CD4-positive, CD25-positive, alpha-beta regulatory T cell (primary cell): ENCODE data around the gene NEK9. TPM values are rescaled to one million over a fixed set of nuclear protein-coding genes. Genes with fewer than 3 reads are reported as not detected.
"Not testable (repeated sequence)": the region's sequence is repeated elsewhere in the genome, so short reads cannot be mapped to it uniquely, and the experiment has no call there.

Experiments used
- ATAC-seq, 2 donors: fragments of 150-1000 bp; cut with Tn5 transposase; one replicate each; pipeline ENCODE4 v1.10.0; 2021; ENCODE audit warnings: low read depth in 2 of 2, moderate number of reproducible peaks in 2 of 2, moderate library complexity in 1 of 2
- DNase-seq, 3 donors: peaks; one replicate each; pipeline versions ENCODE4 v3.0.0 to v3.0.0-alpha.2; 2012 to 2022; ENCODE audit warnings: mixed read lengths in 1 of 3
- H3K27ac ChIP-seq: one replicate; pipeline ENCODE4 v1.7.0; 2013; ENCODE audit warnings: mild to moderate bottlenecking, low read length; ENCODE audit not compliant: insufficient read depth, poor library complexity, severe bottlenecking
- H3K27me3 ChIP-seq: one replicate; pipeline ENCODE4 v1.7.0; 2013; ENCODE audit warnings: low read length; ENCODE audit not compliant: control insufficient read depth, insufficient read depth
- H3K36me3 ChIP-seq: one replicate; pipeline ENCODE4 v1.7.0; 2013; ENCODE audit warnings: mild to moderate bottlenecking, low read length, moderate library complexity; ENCODE audit not compliant: control insufficient read depth, insufficient read depth
- H3K4me1 ChIP-seq: 2 replicates; pipeline ENCODE4 v1.7.0; 2013; ENCODE audit warnings: mild to moderate bottlenecking, low read length; ENCODE audit not compliant: insufficient read depth, control insufficient read depth, poor library complexity, severe bottlenecking
- H3K4me3 ChIP-seq: one replicate; pipeline ENCODE4 v1.7.0; 2013; ENCODE audit warnings: low read depth, mild to moderate bottlenecking, low read length, moderate library complexity
- H3K9me3 ChIP-seq, 2 experiments: 1 replicate in 1 of 2; 2 replicates in 1 of 2; pipeline ENCODE4 v1.7.0; 2013; ENCODE audit warnings: low read length in 2 of 2, mild to moderate bottlenecking in 1 of 2, moderate library complexity in 1 of 2; ENCODE audit not compliant: control insufficient read depth in 2 of 2
- H3K27ac Mint-ChIP-seq, 3 donors: one replicate each; pipeline ENCODE4 v1.8.0; 2020 to 2022; ENCODE audit warnings: mild to moderate bottlenecking in 3 of 3, mixed read lengths in 3 of 3, moderate library complexity in 2 of 3
- H3K27me3 Mint-ChIP-seq: one replicate; pipeline ENCODE4 v1.8.0; 2022; ENCODE audit warnings: mild to moderate bottlenecking, mixed read lengths
- H3K36me3 Mint-ChIP-seq: one replicate; pipeline ENCODE4 v1.8.0; 2020; ENCODE audit warnings: mixed read lengths
- H3K4me1 Mint-ChIP-seq, 4 donors: one replicate each; pipeline ENCODE4 v1.8.0; 2020 to 2022; ENCODE audit warnings: mixed read lengths in 4 of 4, mild to moderate bottlenecking in 1 of 4
- H3K4me3 Mint-ChIP-seq, 4 donors: one replicate each; pipeline ENCODE4 v1.8.0; 2020 to 2022; ENCODE audit warnings: mild to moderate bottlenecking in 4 of 4, mixed read lengths in 4 of 4, moderate library complexity in 3 of 4
- H3K9me3 Mint-ChIP-seq, 7 donors: one replicate each; pipeline ENCODE4 v1.8.0; 2020 to 2022; ENCODE audit warnings: mixed read lengths in 7 of 7, mild to moderate bottlenecking in 3 of 7, moderate library complexity in 2 of 7
- polyA plus RNA-seq, 4 donors: library from polyadenylated mRNA; unstranded; fragments of 300-500 nt; fragmentation: Illumina TruSeq; gene quantifications; one replicate each; pipeline ENCODE4 v1.2.3, GENCODE V29; 2021
- total RNA-seq: library from RNA; stranded (reverse); gene quantifications from one replicate; pipeline ENCODE4 v1.2.3, GENCODE V29; 2022

NEK9 gene
- total and polyA plus RNA-seq, 5 donors from 2014 or later = 10.8 to 58.4 (median 12.6) TPM

- H3K4me3 Mint-ChIP-seq = peak overlapping the region in 1 of 4 donors; percentile 33
- peaks cover 20% of the 10 kb centered on the region for H3K36me3 Mint-ChIP-seq
Measured at GRCh38 chr14:75155169-75155568, 28.3 kb upstream of the NEK9 start.

GRCh38 chr14:75153295-75153694 is 26.4 kb upstream of the NEK9 start:
- Histone ChIP-seq H3K4me3 (no peak overlapping the region), H3K36me3 (peaks cover 27% of the 10 kb centered on the region), H3K4me1 (peaks cover 24% of the 10 kb centered on the region), H3K27me3 (no peaks in the 10 kb centered on the region), H3K27ac (no peak overlapping the region), H3K9me3 (no peaks in the 10 kb centered on the region)
- no peak overlapping the region for H3K4me3 Mint-ChIP-seq
- H3K36me3 Mint-ChIP-seq = peaks cover 24% of the 10 kb centered on the region
- H3K27ac Mint-ChIP-seq = no peak overlapping the region
- no peak for ATAC-seq
- DNase-seq = no peak
- no peaks in the 10 kb centered on the region for H3K27me3 Mint-ChIP-seq
- H3K9me3 Mint-ChIP-seq = no peaks in the 10 kb centered on the region
- H3K4me1 Mint-ChIP-seq = peaks cover 33 to 56% (median 42%) of the 10 kb centered on the region in 4 donors

More at GRCh38 chr14:75155169-75155568, 28.3 kb upstream of the NEK9 start:
- no peak for DNase-seq
- Mint-ChIP-seq H3K27me3 (no peaks in the 10 kb centered on the region), H3K27ac (peak overlapping the region in 2 of 3 donors; percentile 18 to 52), H3K4me1 (peaks cover 28 to 57% (median 42%) of the 10 kb centered on the region in 4 donors), H3K9me3 (no peaks in the 10 kb centered on the region)
- peaks cover 36% of the 10 kb centered on the region for H3K4me1 ChIP-seq
- no peaks in the 10 kb centered on the region for H3K9me3 ChIP-seq
- no peaks in the 10 kb centered on the region for H3K27me3 ChIP-seq
- H3K4me3 ChIP-seq = no peak overlapping the region
- peaks cover 13% of the 10 kb centered on the region for H3K36me3 ChIP-seq
- no peak for ATAC-seq
- H3K27ac ChIP-seq = no peak overlapping the region

GRCh38 chr14:75151851-75152250 is 25.0 kb upstream of the NEK9 start:
- no peaks in the 10 kb centered on the region for H3K9me3 ChIP-seq
- Mint-ChIP-seq H3K27ac (peak overlapping the region in 1 of 3 donors; percentile 27), H3K9me3 (no peaks in the 10 kb centered on the region), H3K4me3 (peak overlapping the region in 1 of 4 donors; percentile 15), H3K27me3 (no peaks in the 10 kb centered on the region), H3K4me1 (peaks cover 33 to 55% (median 43%) of the 10 kb centered on the region in 4 donors), H3K36me3 (peaks cover 21% of the 10 kb centered on the region)
- DNase-seq (no peak), ATAC-seq (no peak)
- no peak overlapping the region for H3K4me3 ChIP-seq
- H3K36me3 ChIP-seq = peaks cover 27% of the 10 kb centered on the region
- no peak overlapping the region for H3K27ac ChIP-seq
- H3K4me1 ChIP-seq = peaks cover 19% of the 10 kb centered on the region
- no peaks in the 10 kb centered on the region for H3K27me3 ChIP-seq

- Histone ChIP-seq H3K4me1 (peaks cover 20% of the 10 kb centered on the region), H3K36me3 (peaks cover 31% of the 10 kb centered on the region)
- peaks cover 30% of the 10 kb centered on the region for H3K36me3 Mint-ChIP-seq
- H3K27ac Mint-ChIP-seq, H3K27me3 Mint-ChIP-seq, H3K27me3 ChIP-seq, H3K9me3 Mint-ChIP-seq, H3K4me3 Mint-ChIP-seq, H3K27ac ChIP-seq, ATAC-seq, H3K4me3 ChIP-seq, H3K9me3 ChIP-seq, DNase-seq: not testable (repeated sequence)
- H3K4me1 Mint-ChIP-seq = peaks cover 35 to 54% (median 47%) of the 10 kb centered on the region in 4 donors
Measured at GRCh38 chr14:75150637-75151036, 23.8 kb upstream of the NEK9 start.

- Histone ChIP-seq H3K9me3 (no peaks in the 10 kb centered on the region), H3K4me1 (peaks cover 20% of the 10 kb centered on the region), H3K27me3 (no peaks in the 10 kb centered on the region), H3K27ac (no peak overlapping the region), H3K4me3 (no peak overlapping the region), H3K36me3 (peaks cover 33% of the 10 kb centered on the region)
- H3K4me1 Mint-ChIP-seq = peaks cover 30 to 53% (median 46%) of the 10 kb centered on the region in 4 donors
- H3K36me3 Mint-ChIP-seq = peaks cover 28% of the 10 kb centered on the region
- no peak overlapping the region for H3K4me3 Mint-ChIP-seq
- DNase-seq (no peak), ATAC-seq (no peak)
- no peaks in the 10 kb centered on the region for H3K27me3 Mint-ChIP-seq
- no peak overlapping the region for H3K27ac Mint-ChIP-seq
- no peaks in the 10 kb centered on the region for H3K9me3 Mint-ChIP-seq
Measured at GRCh38 chr14:75150150-75150549, 23.3 kb upstream of the NEK9 start.

GRCh38 chr14:75147423-75148071 is 20.7 kb upstream of the NEK9 start:
- peaks cover 34% of the 10 kb centered on the region for H3K36me3 Mint-ChIP-seq
- H3K9me3 ChIP-seq = no peaks in the 10 kb centered on the region
- H3K27ac Mint-ChIP-seq = peak overlapping the region in 1 of 3 donors; percentile 71
- no peaks in the 10 kb centered on the region for H3K9me3 Mint-ChIP-seq
- H3K4me1 Mint-ChIP-seq = peaks cover 28 to 67% (median 54%) of the 10 kb centered on the region in 4 donors
- H3K27me3 Mint-ChIP-seq = no peaks in the 10 kb centered on the region
- no peak overlapping the region for H3K27ac ChIP-seq
- H3K36me3 ChIP-seq = peaks cover 46% of the 10 kb centered on the region
- peak overlapping the region in 1 of 4 donors; percentile 56 for H3K4me3 Mint-ChIP-seq
- peaks cover 24% of the 10 kb centered on the region for H3K4me1 ChIP-seq
- no peaks in the 10 kb centered on the region for H3K27me3 ChIP-seq
- DNase-seq (peak in 1 of 3 donors; percentile 40), ATAC-seq (peak; percentile 43 to 65)
- H3K4me3 ChIP-seq = no peak overlapping the region

- H3K36me3 ChIP-seq = peaks cover 31% of the 10 kb centered on the region
- Mint-ChIP-seq H3K36me3 (peaks cover 22% of the 10 kb centered on the region), H3K27ac (peak overlapping the region; percentile 57 to 70 (median 63)), H3K9me3 (no peaks in the 10 kb centered on the region), H3K27me3 (no peaks in the 10 kb centered on the region), H3K4me1 (peaks cover 37 to 75% (median 55%) of the 10 kb centered on the region in 4 donors), H3K4me3 (peak overlapping the region in 1 of 4 donors; percentile 42)
- H3K9me3 ChIP-seq = no peaks in the 10 kb centered on the region
- no peaks in the 10 kb centered on the region for H3K27me3 ChIP-seq
- H3K4me1 ChIP-seq = peaks cover 32% of the 10 kb centered on the region
- H3K4me3 ChIP-seq = no peak overlapping the region
- H3K27ac ChIP-seq = no peak overlapping the region
- DNase-seq (no peak), ATAC-seq (peak in 1 of 2 donors; percentile 52)
Measured at GRCh38 chr14:75144944-75145343, 18.1 kb upstream of the NEK9 start.
